ENCODE results near the gene ALDH2. TPM values are rescaled to one million over a fixed set of nuclear protein-coding genes. Genes with fewer than 3 reads are reported as not detected.

Gene ALDH2
- total and polyA plus RNA-seq, 2 of the 8 experiments (the other 6 are each of a cell fraction or from before 2014, with no cell fraction given), result 25.4 to 43.8 TPM

DNA sequence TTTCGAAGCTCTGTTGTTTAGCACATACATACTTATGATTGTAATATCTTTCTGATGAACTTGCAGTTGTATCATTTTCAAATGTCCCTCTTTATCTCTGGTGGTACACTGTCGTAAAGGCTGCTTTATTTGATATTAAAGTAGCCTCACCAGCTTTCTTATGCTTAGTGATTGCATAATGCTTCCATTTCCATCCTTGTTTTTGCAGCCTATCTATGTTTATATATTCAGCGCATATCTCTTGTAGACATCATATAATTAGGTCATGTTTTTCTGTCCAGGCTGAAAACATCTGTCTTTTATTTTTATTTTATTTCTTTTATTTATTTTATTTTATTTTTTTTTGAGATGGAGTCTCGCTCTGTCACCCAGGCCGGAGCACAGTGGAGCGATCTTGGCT, 46.3 kb upstream of the ALDH2 start (continued):
- TF ChIP-seq, protein P1, sequence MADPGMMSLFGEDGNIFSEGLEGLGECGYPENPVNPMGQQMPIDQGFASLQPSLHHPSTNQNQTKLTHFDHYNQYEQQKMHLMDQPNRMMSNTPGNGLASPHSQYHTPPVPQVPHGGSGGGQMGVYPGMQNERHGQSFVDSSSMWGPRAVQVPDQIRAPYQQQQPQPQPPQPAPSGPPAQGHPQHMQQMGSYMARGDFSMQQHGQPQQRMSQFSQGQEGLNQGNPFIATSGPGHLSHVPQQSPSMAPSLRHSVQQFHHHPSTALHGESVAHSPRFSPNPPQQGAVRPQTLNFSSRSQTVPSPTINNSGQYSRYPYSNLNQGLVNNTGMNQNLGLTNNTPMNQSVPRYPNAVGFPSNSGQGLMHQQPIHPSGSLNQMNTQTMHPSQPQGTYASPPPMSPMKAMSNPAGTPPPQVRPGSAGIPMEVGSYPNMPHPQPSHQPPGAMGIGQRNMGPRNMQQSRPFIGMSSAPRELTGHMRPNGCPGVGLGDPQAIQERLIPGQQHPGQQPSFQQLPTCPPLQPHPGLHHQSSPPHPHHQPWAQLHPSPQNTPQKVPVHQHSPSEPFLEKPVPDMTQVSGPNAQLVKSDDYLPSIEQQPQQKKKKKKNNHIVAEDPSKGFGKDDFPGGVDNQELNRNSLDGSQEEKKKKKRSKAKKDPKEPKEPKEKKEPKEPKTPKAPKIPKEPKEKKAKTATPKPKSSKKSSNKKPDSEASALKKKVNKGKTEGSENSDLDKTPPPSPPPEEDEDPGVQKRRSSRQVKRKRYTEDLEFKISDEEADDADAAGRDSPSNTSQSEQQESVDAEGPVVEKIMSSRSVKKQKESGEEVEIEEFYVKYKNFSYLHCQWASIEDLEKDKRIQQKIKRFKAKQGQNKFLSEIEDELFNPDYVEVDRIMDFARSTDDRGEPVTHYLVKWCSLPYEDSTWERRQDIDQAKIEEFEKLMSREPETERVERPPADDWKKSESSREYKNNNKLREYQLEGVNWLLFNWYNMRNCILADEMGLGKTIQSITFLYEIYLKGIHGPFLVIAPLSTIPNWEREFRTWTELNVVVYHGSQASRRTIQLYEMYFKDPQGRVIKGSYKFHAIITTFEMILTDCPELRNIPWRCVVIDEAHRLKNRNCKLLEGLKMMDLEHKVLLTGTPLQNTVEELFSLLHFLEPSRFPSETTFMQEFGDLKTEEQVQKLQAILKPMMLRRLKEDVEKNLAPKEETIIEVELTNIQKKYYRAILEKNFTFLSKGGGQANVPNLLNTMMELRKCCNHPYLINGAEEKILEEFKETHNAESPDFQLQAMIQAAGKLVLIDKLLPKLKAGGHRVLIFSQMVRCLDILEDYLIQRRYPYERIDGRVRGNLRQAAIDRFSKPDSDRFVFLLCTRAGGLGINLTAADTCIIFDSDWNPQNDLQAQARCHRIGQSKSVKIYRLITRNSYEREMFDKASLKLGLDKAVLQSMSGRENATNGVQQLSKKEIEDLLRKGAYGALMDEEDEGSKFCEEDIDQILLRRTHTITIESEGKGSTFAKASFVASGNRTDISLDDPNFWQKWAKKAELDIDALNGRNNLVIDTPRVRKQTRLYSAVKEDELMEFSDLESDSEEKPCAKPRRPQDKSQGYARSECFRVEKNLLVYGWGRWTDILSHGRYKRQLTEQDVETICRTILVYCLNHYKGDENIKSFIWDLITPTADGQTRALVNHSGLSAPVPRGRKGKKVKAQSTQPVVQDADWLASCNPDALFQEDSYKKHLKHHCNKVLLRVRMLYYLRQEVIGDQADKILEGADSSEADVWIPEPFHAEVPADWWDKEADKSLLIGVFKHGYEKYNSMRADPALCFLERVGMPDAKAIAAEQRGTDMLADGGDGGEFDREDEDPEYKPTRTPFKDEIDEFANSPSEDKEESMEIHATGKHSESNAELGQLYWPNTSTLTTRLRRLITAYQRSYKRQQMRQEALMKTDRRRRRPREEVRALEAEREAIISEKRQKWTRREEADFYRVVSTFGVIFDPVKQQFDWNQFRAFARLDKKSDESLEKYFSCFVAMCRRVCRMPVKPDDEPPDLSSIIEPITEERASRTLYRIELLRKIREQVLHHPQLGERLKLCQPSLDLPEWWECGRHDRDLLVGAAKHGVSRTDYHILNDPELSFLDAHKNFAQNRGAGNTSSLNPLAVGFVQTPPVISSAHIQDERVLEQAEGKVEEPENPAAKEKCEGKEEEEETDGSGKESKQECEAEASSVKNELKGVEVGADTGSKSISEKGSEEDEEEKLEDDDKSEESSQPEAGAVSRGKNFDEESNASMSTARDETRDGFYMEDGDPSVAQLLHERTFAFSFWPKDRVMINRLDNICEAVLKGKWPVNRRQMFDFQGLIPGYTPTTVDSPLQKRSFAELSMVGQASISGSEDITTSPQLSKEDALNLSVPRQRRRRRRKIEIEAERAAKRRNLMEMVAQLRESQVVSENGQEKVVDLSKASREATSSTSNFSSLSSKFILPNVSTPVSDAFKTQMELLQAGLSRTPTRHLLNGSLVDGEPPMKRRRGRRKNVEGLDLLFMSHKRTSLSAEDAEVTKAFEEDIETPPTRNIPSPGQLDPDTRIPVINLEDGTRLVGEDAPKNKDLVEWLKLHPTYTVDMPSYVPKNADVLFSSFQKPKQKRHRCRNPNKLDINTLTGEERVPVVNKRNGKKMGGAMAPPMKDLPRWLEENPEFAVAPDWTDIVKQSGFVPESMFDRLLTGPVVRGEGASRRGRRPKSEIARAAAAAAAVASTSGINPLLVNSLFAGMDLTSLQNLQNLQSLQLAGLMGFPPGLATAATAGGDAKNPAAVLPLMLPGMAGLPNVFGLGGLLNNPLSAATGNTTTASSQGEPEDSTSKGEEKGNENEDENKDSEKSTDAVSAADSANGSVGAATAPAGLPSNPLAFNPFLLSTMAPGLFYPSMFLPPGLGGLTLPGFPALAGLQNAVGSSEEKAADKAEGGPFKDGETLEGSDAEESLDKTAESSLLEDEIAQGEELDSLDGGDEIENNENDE (IDR thresholded peaks at IDR 0.05; ENCODE audit: insufficient replicate concordance, low read length), result no peak
- no peak for TF ChIP-seq HDAC6 (IDR thresholded peaks at IDR 0.05; ENCODE audit: low read depth, low read length)
- no peak for TF ChIP-seq EP300 (IDR thresholded peaks at IDR 0.05; ENCODE audit: borderline replicate concordance in 1 of 2, low read depth in 2 of 2, low read length in 2 of 2)
- no peak for TF ChIP-seq BCL11A (IDR thresholded peaks at IDR 0.05; ENCODE audit: low read depth in 2 of 2, low read length in 2 of 2)
- TF ChIP-seq EGR1 (IDR thresholded peaks at IDR 0.05; ENCODE audit: borderline replicate concordance, low read depth, low read length), result no peak
- no peak for TF ChIP-seq CBX8 (IDR thresholded peaks at IDR 0.05; ENCODE audit: borderline replicate concordance, low read depth, low read length)
- no peak for TF ChIP-seq SP2 (IDR thresholded peaks at IDR 0.05; ENCODE audit: low read length)
- no peak for TF ChIP-seq CHD2 (IDR thresholded peaks at IDR 0.05; ENCODE audit: low read length)
- no peak for TF ChIP-seq TBP (IDR thresholded peaks at IDR 0.05; ENCODE audit: low read depth, low read length)
- TF ChIP-seq E2F6 (IDR thresholded peaks at IDR 0.05), result no peak
